NB4 (cell line): ENCODE data around the gene ARAP2.

Experiments
- MYC ChIP-seq: IDR thresholded peaks from 2 replicates; pipeline ENCODE4 v1.6.1; 2011; ENCODE audit warnings: low read depth, low read length
- POLR2A ChIP-seq: IDR thresholded peaks from 2 replicates; pipeline ENCODE4 v1.6.1; 2011; ENCODE audit warnings: mild to moderate bottlenecking; ENCODE audit not compliant: insufficient read length; ENCODE audit errors: extremely low read depth
- TF ChIP-seq, protein P1 (sequence below): IDR thresholded peaks from one replicate; pipeline ENCODE4 v1.5.1; 2012; ENCODE audit warnings: low read depth, low read length

DNA sequence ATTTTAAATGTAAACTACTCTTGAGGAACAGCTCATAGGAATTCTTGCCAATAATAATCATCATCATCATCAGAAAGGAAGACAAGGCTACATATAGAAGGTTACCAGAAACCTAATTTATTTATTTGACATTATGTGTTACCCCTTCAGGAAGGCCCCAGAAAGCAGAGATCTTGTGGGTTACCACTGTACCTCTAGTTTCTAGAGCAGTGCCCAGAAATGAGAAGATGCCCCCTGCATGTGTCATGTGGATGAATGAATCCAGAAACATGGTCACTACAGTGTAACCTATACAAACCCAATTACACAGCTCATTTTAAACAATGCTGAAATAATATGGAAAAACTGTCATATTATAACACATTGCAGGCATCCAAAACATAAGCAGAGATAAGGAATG lies 70.4 kb downstream of the ARAP2 start:
- TF ChIP-seq, protein P1, sequence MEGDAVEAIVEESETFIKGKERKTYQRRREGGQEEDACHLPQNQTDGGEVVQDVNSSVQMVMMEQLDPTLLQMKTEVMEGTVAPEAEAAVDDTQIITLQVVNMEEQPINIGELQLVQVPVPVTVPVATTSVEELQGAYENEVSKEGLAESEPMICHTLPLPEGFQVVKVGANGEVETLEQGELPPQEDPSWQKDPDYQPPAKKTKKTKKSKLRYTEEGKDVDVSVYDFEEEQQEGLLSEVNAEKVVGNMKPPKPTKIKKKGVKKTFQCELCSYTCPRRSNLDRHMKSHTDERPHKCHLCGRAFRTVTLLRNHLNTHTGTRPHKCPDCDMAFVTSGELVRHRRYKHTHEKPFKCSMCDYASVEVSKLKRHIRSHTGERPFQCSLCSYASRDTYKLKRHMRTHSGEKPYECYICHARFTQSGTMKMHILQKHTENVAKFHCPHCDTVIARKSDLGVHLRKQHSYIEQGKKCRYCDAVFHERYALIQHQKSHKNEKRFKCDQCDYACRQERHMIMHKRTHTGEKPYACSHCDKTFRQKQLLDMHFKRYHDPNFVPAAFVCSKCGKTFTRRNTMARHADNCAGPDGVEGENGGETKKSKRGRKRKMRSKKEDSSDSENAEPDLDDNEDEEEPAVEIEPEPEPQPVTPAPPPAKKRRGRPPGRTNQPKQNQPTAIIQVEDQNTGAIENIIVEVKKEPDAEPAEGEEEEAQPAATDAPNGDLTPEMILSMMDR = no peak
- TF ChIP-seq POLR2A = no peak
- TF ChIP-seq MYC = no peak
